GM12891 (cell line): ENCODE results near the gene C2orf92.

Experiments
- PAX5 ChIP-seq: IDR thresholded peaks from 2 replicates; pipeline ENCODE4 v1.6.1; 2011; ENCODE audit warnings: low read length, moderate library complexity, mild to moderate bottlenecking; ENCODE audit not compliant: insufficient read depth, severe bottlenecking
- POLR2A ChIP-seq: IDR thresholded peaks from 2 replicates; pipeline ENCODE4 v1.6.1; 2011; ENCODE audit warnings: low read depth, low read length, control low read depth
- POLR2AphosphoS5 ChIP-seq: IDR thresholded peaks from 2 replicates; pipeline ENCODE4 v1.6.1; 2011; ENCODE audit warnings: low read depth, low read length, control low read depth
- POU2F2 ChIP-seq: IDR thresholded peaks from 2 replicates; pipeline ENCODE4 v1.6.1; 2011; ENCODE audit warnings: low read depth, mild to moderate bottlenecking, control low read depth, low read length, moderate library complexity

GRCh38 chr2:97738179-97739019 lies 68.9 kb downstream of the C2orf92 start:
- no peak for TF ChIP-seq POLR2A
- TF ChIP-seq POLR2AphosphoS5: no peak; the same call in 1 of the 2 replicates
- TF ChIP-seq PAX5: no peak
- TF ChIP-seq POU2F2: no peak
